HG03280 (cell line): ENCODE results near the gene SELENOF.
"Not testable (repeated sequence)": the region's sequence is repeated elsewhere in the genome, so short reads cannot be mapped to it uniquely, and the experiment has no call there.

Experiments
- ATAC-seq: cut with Tn5 transposase; IDR thresholded peaks from one replicate; pipeline ENCODE4 v1.9.1; 2021; ENCODE audit warnings: mild to moderate bottlenecking, moderate library complexity; ENCODE audit not compliant: unreplicated experiment

The SELENOF gene

GRCh38 chr1:86821956-86822355 lies 92.0 kb downstream of the SELENOF start:
- no peak for ATAC-seq

- not testable (repeated sequence) for ATAC-seq
Observed at GRCh38 chr1:86819970-86820369, 94.0 kb downstream of the SELENOF start.

GRCh38 chr1:86817246-86817826 lies 96.6 kb downstream of the SELENOF start:
- ATAC-seq, result not testable (repeated sequence)

GRCh38 chr1:86814118-86814517 lies 99.8 kb downstream of the SELENOF start:
- not testable (repeated sequence) for ATAC-seq
